ENCODE data around the gene PIGU. TPM values are rescaled to one million over a fixed set of nuclear protein-coding genes. Genes with fewer than 3 reads are reported as not detected.

PIGU gene
- total and polyA plus RNA-seq, 9 of the 15 experiments (the other 6 are each of a cell fraction or from before 2014, with no cell fraction given) = 6.5 to 100 (median 28.1) TPM

GRCh38 chr20:34704177-34705007 lies 27.5 kb upstream of the PIGU start, which contains the start of gene TP53INP2 (continued):
- TF ChIP-seq TARDBP (IDR thresholded peaks at IDR 0.05) (0 out of 2 replicates have a peak, but pooled peaks have one; percentile 54), RB1 (IDR thresholded peaks at IDR 0.05; ENCODE audit: low read depth) (peak; percentile 46), ZNF436 (CRISPR knock-in tag; IDR thresholded peaks at IDR 0.05) (no peak), SRSF3 (IDR thresholded peaks at IDR 0.05; ENCODE audit: insufficient read depth, low read length) (no peak), ZBTB1 (CRISPR knock-in tag; IDR thresholded peaks at IDR 0.05; ENCODE audit: borderline replicate concordance, low read depth) (peak; percentile 61; the same call in 1 of the 2 replicates), ZBTB2 (IDR thresholded peaks at IDR 0.05) (0 out of 2 replicates have a peak, but pooled peaks have one; percentile 32), SUPT5H (IDR thresholded peaks at IDR 0.05) (0 out of 2 replicates have a peak, but pooled peaks have one; percentile 24), ZNF780A (CRISPR knock-in tag; IDR thresholded peaks at IDR 0.05) (no peak), SRSF7 (optimal IDR thresholded peaks at IDR 0.05; ENCODE audit: low read depth, low read length) (no peak), HMGN3 (IDR thresholded peaks at IDR 0.05; ENCODE audit: borderline replicate concordance, extremely low read depth, insufficient read length, low read depth, low read length) (peak; percentile 92), NCOA1 (IDR thresholded peaks at IDR 0.05; ENCODE audit: low read depth) (peak; percentile 68; the same call in 1 of the 2 replicates), THRA (IDR thresholded peaks at IDR 0.05) (peak; percentile 99), PATZ1 (CRISPR knock-in tag; IDR thresholded peaks at IDR 0.05; ENCODE audit: borderline replicate concordance) (no peak), ATF1 (CRISPR knock-in tag; IDR thresholded peaks at IDR 0.05) (peak; percentile 64), ATF1 (tag; IDR thresholded peaks at IDR 0.05) (peak; percentile 97)
- TF ChIP-seq, protein P1, sequence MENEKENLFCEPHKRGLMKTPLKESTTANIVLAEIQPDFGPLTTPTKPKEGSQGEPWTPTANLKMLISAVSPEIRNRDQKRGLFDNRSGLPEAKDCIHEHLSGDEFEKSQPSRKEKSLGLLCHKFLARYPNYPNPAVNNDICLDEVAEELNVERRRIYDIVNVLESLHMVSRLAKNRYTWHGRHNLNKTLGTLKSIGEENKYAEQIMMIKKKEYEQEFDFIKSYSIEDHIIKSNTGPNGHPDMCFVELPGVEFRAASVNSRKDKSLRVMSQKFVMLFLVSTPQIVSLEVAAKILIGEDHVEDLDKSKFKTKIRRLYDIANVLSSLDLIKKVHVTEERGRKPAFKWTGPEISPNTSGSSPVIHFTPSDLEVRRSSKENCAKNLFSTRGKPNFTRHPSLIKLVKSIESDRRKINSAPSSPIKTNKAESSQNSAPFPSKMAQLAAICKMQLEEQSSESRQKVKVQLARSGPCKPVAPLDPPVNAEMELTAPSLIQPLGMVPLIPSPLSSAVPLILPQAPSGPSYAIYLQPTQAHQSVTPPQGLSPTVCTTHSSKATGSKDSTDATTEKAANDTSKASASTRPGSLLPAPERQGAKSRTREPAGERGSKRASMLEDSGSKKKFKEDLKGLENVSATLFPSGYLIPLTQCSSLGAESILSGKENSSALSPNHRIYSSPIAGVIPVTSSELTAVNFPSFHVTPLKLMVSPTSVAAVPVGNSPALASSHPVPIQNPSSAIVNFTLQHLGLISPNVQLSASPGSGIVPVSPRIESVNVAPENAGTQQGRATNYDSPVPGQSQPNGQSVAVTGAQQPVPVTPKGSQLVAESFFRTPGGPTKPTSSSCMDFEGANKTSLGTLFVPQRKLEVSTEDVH (IDR thresholded peaks at IDR 0.05; ENCODE audit: low read depth, partially characterized antibody) = peak; percentile 40
- TF ChIP-seq, protein P2, sequence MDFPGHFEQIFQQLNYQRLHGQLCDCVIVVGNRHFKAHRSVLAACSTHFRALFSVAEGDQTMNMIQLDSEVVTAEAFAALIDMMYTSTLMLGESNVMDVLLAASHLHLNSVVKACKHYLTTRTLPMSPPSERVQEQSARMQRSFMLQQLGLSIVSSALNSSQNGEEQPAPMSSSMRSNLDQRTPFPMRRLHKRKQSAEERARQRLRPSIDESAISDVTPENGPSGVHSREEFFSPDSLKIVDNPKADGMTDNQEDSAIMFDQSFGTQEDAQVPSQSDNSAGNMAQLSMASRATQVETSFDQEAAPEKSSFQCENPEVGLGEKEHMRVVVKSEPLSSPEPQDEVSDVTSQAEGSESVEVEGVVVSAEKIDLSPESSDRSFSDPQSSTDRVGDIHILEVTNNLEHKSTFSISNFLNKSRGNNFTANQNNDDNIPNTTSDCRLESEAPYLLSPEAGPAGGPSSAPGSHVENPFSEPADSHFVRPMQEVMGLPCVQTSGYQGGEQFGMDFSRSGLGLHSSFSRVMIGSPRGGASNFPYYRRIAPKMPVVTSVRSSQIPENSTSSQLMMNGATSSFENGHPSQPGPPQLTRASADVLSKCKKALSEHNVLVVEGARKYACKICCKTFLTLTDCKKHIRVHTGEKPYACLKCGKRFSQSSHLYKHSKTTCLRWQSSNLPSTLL (IDR thresholded peaks at IDR 0.05) = no peak

Data from K562 (cell line).